GM23338 (cell line): ENCODE data around the gene SUPT6H.

Source experiments
- CREB1 ChIP-seq: fragments of 250-450 bp; sonication (Bioruptor Pico); IDR thresholded peaks from 2 replicates; pipeline ENCODE4 v1.5.0; 2020; ENCODE audit warnings: low read depth, mild to moderate bottlenecking, moderate library complexity
- EZH2 ChIP-seq: fragments of 200-600 bp; sonication (generic); IDR thresholded peaks from one replicate; pipeline ENCODE4 v1.8.0; 2017; ENCODE audit warnings: antibody characterized with exemption, mild to moderate bottlenecking, low read depth; ENCODE audit not compliant: unreplicated experiment
- EZH2phosphoT487 ChIP-seq: fragments of 200-600 bp; sonication (generic); IDR thresholded peaks from one replicate; pipeline ENCODE4 v1.8.1; 2018; ENCODE audit warnings: antibody characterized with exemption; ENCODE audit not compliant: unreplicated experiment
- POLR2AphosphoS5 ChIP-seq: IDR thresholded peaks from 2 replicates; pipeline ENCODE4 v1.6.1; 2016; ENCODE audit warnings: antibody characterized with exemption, low read depth
- ZNF114 ChIP-seq: fragments of 250-450 bp; sonication (Bioruptor Pico); IDR thresholded peaks from 2 replicates; pipeline ENCODE4 v1.5.0; 2020; ENCODE audit warnings: mild to moderate bottlenecking, moderate library complexity
- TF ChIP-seq, protein P1 (sequence below), 2 experiments: fragments of 200-600 bp in 1 of 2; sonication (generic) in 1 of 2; conservative IDR thresholded peaks; 2 replicates each; pipeline versions ENCODE4 v1.5.1 to v1.6.1; 2016 to 2017; ENCODE audit warnings: antibody characterized with exemption in 2 of 2, low read depth in 2 of 2, mild to moderate bottlenecking in 2 of 2, moderate library complexity in 1 of 2
- TF ChIP-seq, protein P2 (sequence below): IDR thresholded peaks from one replicate; pipeline ENCODE4 v1.6.1; 2018; ENCODE audit warnings: antibody characterized with exemption; ENCODE audit not compliant: unreplicated experiment

DNA sequence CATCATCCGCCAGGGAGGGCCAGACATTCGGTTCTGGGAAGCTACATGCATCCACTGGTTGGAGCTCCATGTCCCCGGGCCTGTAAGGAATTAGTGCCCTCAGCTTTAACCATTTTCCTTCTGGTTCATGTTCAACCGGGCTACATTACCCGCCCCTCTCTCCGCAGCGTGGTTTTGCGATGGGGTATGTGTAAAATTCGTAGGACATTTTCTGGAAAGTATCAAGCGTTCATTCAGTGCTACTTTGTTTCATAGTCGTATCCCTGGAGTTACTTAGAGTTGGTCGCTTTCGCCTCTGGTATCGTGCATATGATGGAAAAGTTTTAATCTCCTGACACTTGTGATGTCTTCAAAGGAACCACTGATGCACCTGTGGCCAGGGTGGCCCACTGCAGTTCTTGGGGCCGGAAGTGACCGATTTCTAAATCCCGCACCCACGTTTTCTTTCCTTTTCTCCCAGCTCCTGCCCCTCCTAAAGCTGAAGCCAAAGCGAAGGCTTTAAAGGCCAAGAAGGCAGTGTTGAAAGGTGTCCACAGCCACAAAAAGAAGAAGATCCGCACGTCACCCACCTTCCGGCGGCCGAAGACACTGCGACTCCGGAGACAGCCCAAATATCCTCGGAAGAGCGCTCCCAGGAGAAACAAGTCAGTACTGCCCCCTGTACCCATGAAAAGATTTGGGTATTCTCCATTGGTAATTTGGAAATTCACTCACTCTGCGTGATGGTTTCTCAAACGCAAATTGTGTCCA is 58.4 kb downstream of the SUPT6H start:
- TF ChIP-seq, protein P1, sequence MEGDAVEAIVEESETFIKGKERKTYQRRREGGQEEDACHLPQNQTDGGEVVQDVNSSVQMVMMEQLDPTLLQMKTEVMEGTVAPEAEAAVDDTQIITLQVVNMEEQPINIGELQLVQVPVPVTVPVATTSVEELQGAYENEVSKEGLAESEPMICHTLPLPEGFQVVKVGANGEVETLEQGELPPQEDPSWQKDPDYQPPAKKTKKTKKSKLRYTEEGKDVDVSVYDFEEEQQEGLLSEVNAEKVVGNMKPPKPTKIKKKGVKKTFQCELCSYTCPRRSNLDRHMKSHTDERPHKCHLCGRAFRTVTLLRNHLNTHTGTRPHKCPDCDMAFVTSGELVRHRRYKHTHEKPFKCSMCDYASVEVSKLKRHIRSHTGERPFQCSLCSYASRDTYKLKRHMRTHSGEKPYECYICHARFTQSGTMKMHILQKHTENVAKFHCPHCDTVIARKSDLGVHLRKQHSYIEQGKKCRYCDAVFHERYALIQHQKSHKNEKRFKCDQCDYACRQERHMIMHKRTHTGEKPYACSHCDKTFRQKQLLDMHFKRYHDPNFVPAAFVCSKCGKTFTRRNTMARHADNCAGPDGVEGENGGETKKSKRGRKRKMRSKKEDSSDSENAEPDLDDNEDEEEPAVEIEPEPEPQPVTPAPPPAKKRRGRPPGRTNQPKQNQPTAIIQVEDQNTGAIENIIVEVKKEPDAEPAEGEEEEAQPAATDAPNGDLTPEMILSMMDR (conservative IDR thresholded peaks at IDR 0.05; ENCODE audit: low read depth in 2 of 2), result 0 out of 4 replicates have a peak, but pooled peaks of 1 of the 2 experiments have one; percentile 35
- TF ChIP-seq CREB1 (CRISPR knock-in tag) (0 out of 2 replicates have a peak, but pooled peaks have one; percentile 5), POLR2AphosphoS5 (no peak; the same call in 1 of the 2 replicates), EZH2 (no peak), EZH2phosphoT487 (no peak), ZNF114 (CRISPR knock-in tag) (no peak)
- TF ChIP-seq, protein P2, sequence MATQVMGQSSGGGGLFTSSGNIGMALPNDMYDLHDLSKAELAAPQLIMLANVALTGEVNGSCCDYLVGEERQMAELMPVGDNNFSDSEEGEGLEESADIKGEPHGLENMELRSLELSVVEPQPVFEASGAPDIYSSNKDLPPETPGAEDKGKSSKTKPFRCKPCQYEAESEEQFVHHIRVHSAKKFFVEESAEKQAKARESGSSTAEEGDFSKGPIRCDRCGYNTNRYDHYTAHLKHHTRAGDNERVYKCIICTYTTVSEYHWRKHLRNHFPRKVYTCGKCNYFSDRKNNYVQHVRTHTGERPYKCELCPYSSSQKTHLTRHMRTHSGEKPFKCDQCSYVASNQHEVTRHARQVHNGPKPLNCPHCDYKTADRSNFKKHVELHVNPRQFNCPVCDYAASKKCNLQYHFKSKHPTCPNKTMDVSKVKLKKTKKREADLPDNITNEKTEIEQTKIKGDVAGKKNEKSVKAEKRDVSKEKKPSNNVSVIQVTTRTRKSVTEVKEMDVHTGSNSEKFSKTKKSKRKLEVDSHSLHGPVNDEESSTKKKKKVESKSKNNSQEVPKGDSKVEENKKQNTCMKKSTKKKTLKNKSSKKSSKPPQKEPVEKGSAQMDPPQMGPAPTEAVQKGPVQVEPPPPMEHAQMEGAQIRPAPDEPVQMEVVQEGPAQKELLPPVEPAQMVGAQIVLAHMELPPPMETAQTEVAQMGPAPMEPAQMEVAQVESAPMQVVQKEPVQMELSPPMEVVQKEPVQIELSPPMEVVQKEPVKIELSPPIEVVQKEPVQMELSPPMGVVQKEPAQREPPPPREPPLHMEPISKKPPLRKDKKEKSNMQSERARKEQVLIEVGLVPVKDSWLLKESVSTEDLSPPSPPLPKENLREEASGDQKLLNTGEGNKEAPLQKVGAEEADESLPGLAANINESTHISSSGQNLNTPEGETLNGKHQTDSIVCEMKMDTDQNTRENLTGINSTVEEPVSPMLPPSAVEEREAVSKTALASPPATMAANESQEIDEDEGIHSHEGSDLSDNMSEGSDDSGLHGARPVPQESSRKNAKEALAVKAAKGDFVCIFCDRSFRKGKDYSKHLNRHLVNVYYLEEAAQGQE, result no peak
